GM21528 (cell line): ENCODE measurements around the gene B4GALT2.

ENCODE experiments used
- ATAC-seq: cut with Tn5 transposase; IDR thresholded peaks from one replicate; pipeline ENCODE4 v1.9.1; 2021; ENCODE audit warnings: mild to moderate bottlenecking, moderate library complexity; ENCODE audit not compliant: unreplicated experiment, low FRiP score

B4GALT2 gene

DNA sequence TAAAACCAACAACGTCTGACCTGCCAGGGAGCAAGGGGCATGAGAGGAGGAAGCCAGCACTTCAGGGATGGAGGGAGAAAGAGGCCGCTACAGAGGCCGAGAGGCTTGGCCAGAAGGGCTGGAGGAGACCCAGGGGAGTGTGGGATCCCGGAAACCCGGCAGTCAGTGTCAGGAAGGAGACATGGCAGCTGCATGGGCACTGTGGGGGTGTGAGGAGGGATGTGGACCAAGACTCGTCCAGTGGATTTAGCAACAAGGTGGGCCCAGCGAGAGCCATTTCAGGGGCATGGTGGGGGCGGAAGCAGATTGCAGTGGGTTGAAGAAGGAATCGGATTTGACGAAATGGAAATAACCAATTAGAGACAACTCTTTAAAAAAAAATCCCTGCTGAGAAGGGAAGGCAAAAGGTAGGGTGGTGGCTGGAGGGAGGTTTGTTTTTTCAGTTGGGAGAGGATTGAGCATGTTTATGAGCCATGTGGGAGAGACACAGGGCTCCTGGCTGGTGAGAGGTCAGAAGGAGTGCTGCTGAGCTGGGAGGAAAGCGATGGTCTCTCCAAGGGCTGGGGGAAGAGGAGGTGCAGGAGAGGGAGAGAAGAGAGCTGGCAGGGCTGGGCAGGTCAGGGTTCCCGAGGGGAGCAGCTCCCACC lies 4.4 kb downstream of the B4GALT2 start:
- ATAC-seq = no peak

DNA sequence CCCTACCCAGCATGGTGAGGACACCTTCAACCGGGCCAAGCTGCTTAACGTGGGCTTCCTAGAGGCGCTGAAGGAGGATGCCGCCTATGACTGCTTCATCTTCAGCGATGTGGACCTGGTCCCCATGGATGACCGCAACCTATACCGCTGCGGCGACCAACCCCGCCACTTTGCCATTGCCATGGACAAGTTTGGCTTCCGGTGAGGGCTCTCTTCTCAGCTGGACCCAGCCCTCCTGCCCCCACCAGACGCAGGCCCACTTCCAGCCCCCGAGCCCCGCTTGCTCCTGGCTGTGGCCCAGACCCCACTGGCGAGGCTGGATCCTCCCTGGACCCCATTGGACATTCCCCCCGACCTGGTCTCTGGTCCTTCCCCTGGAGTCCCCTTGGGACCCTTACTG lies 5.8 kb downstream of the B4GALT2 start:
- no peak for ATAC-seq

DNA sequence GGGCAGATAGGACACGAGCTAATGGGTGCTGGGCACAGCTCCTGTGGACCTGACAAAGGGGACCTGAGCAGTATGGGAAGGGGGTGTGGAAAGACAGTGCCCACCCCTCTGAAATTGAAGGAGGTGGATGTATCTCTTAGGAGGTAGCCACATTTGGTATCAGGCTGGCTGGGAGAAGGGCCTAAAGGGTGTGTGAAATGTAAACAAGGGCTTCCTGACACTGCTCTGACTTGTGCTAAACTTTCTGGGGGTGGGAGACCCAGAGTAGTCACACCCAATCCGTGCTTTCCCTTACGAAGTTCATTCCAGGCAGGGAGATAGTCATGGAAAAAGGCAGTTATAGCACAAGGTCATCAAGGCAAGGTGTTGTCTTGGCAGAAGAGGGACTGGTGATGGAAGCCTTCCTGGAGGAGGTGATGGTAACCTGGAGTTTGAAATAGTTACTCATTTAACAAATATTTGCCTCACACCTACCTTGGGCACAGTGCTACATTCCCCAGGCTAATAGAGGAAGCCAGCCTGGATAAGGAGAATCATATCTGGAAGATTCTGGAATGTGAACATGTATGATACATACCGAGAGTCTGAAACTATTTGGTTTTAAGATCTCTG lies 7.1 kb downstream of the B4GALT2 start:
- ATAC-seq = no peak

DNA sequence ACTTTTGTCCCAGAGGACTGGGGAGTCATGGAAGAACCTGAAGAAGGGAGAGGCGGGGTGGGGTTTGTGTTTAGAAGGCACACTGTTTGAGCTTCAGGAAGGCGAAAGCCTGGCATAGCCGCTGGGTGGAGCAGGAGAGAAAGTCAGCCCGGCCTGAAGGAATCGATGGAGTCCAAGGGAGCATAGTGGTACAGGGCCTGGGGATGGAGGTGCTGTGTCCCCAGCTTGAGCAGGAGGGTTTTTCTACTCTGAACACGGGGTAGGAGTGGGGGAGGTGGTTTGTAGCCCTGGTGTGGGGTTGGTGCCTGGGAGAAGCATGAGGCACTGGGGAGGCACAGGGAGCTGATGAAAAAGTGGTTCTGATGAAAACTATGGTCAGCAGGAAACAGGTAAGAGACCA lies 7.7 kb downstream of the B4GALT2 start:
- no peak for ATAC-seq

DNA sequence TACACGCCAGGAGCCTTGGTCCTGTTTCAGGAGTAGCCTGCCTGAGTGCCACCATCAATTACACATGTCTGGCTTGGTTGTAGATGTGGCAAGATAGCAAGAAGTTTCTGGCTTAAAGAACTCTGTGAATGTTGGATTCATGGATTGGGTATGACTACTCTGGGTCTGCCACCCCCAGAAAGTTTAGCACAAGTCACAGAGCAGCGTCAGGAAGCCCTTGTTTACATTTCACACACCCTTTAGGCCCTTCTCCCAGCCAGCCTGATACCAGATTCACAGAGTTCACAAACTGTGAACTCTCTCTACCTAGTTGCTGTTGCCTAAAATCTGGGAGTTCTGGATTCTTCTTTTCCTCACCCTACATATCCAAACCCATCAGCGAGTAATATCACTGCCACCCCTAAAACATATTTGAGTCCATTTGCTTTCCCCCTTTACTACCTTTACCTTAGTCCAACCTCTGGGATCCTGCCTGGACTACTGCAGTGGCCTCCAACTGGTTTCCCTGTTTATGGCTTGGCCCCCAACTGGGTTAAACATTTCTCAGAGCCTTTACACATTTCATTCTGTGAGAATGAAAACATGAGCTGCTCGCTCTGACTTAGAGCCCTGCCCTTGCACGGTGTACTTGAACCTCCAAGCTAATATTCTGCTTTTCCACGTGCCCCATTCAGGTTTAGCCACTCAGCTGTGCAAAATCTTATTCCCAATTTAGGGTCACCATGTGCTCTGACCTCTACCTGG lies 8.3 kb downstream of the B4GALT2 start:
- ATAC-seq = no peak

DNA sequence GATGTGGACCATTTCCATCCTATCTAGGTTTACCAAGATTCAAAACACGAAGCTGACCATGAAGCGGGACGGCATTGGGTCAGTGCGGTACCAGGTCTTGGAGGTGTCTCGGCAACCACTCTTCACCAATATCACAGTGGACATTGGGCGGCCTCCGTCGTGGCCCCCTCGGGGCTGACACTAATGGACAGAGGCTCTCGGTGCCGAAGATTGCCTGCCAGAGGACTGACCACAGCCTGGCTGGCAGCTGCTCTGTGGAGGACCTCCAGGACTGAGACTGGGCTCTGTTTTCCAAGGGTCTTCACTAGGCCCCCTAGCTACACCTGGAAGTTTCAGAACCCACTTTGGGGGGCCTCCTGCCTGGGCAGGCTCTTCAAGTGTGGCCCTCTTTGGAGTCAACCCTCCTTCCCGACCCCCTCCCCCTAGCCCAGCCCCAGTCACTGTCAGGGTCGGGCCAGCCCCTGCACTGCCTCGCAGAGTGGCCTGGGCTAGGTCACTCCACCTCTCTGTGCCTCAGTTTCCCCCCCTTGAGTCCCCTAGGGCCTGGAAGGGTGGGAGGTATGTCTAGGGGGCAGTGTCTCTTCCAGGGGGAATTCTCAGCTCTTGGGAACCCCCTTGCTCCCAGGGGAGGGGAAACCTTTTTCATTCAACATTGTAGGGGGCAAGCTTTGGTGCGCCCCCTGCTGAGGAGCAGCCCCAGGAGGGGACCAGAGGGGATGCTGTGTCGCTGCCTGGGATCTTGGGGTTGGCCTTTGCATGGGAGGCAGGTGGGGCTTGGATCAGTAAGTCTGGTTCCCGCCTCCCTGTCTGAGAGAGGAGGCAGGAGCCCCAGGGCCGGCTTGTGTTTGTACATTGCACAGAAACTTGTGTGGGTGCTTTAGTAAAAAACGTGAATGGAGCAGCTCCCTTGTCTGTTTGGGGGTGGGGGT lies 11.5 kb downstream of the B4GALT2 start:
- no peak for ATAC-seq

DNA sequence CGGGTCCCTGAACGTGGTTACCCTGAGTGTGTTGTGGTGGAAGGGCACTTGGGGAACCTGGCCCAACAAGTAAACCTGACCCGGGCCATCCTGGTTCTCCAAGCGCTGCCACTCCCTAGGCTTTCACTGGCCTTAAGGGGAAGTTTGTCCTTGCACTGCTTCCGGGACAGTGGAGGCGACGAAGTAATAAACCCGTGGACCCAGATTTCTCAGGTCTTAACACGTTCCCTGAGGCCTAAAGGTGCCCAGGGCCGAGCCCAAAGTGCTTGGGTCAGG lies 12.1 kb downstream of the B4GALT2 start:
- peak; percentile 6 for ATAC-seq

DNA sequence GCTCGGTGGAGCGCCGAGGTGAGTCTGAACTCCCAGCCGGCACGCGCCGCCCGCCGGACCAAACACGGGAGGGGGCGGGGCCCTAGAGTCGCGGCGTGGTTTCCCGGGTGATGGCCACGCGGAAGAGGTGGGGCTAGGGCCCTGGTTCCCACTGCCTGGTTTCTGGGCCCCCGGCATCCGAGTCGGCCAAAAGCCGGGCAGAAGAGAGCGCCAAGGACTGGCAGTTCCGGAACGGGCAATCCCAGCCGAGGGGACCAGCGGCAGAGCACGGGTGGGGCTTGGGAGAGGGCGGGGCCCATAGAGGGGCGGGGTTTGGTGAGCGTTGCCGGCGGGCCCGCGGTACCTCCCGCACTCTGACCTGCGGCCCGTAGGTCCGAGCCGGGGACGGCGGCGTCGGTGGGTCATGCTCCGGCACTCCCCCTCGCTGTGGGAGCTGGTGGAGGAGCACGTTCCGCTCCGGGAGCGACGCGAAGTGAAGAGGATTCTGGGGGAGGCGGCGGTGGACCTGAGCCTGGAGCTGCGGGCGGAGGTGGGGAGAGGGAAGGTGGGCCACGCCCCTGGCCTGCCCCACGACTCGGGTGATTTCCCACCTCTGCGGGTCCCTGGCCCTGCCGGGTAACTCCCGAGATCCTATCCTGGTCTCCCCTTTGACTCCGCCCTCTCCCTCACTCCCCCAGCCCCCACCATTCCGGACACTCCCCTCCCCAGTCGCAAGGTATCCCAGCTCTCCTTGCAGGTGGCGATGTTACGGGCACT lies 12.6 kb downstream of the B4GALT2 start, which contains the start of gene CCDC24:
TSS of gene CCDC24 (plus strand) at position 124 of the 756 bp plus-strand sequence. CDS start at position 404, 280 bp downstream.
- ATAC-seq = peak; percentile 73

DNA sequence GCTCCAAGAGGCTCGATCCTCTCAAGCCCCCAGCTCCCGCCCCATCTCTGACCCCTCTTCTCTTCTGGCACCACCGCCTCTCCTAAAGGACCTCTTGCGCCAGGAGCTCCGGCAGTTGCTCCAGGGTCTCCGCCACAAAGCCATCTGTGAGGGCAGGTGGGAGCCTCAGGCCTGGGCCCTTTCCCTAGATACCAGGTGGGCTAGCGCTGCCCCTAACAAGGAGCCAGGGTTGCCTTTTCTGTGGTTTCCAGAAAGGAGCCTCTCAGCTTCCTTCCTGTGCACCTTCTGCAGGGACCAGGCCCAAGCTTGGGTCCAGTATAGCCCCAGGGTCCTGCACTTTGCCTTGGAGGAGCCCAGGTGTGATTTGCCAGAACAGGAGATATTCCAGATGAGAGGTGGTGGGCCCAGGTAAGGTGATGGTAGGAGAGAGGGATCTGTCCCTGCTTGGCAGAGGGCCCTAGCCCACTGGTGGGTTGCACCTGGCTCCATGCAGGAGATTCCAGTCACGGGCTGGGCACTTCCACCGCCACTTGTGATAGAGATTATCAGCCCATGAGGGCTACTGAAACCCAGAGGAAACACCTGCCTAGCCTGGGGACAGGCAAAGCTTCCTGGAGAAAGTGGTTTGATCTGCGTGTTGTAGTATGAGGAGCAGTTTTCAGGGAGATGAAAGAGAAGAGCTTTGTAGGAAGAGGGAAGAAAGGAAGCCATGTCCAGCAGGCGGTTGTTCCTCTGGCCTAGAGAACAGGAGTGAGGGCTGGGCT lies 13.4 kb downstream of the B4GALT2 start:
- ATAC-seq = no peak

DNA sequence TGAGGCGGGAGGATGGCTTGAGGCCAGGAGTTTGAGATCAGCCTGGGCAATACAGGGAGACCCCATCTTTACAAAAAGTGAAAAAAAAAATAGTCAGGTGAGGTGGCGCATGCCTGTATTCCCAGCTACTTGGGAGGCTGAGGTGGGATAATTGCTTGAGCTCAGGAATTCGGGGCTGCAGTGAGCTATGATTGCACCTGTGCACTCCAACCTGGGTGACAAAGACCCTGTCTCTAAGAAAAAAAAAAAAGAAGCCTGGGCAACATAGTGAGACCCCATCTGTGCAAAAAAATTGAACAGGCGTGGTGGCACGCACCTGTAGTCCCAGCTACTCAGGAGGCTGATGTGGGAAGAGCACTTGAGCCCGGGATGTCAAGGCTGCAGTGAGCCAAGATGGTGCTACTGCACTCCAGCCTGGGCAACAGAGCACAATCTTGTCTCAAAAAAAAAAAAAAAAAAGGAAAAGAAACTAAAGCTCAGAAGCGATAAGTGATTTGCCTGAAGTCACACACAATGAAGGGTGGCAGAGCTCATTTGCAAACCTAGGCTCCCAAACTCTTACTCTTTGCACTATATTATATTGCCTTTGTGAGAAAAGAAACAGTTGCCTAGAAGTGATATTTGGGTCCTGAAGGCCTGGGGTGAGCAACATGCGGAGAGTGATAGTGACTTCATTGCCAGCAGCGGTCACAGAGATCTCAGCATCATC lies 14.3 kb downstream of the B4GALT2 start:
- no peak for ATAC-seq

DNA sequence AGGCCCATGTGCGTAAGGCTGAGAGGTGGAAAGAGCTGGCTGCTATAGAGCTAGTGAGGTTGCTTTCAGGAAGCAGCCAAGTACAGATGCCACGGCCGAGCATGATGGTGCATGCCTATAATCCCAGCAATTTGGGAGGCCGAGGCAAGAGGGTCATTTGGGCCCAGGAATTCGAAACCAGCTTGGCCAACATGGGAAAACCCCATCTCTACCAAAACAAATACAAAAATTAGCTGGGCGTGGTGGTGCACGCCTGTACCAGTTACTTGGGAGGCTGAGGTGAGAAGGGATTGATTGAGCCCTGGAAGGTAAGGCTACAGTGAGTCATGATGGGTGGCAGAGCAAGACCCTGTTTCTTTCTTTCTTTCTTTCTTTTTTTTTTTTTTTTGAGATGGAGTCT lies 15.1 kb downstream of the B4GALT2 start:
- no peak for ATAC-seq

DNA sequence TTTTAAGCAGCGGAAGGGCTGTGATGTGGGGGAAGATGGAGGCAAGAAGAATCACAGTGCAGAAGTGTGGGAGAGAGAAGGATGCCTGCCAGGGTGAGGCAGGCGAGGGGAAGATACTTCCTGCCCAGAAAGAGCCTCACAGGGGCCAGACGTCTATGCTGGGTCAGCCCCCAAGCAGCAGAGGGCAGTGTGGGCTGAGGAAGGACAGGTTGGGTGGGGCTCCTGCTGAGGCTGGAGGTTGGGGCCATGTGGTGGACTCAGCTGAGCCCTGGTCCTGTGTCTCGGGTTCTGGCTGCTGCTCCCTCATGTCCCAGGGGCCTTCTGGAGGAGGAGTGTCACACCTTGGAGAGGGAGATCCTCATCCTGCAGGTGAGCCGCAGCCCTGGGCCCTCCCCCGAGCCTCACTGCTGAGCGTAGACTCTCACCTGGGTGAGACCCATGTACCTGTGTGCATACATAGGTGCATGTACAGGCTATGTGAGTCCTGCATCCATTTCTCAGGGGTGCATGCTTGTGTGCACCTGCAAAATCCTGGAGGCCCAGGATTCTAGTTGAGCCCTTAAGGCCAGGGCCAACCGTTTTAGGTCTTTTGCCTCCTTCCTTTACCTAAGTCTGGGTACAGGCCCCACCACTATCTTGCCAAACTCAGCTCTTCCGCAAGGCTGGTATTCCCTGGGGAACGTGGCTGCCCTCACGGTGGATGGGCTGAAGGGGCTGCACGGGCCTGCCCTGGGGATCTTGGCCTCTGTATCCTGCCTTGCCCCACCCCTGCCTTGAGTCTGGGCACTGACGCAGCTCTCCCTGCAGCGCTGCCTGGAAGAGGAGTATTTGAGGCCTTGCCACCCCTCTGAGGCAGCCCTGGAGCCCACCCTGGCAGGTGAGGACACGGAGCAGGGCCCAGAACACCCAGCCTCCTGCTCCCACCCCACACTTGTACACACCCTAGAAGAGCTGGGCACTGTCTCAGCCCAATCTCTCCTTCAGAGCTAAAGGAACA lies 16.1 kb downstream of the B4GALT2 start:
- no peak for ATAC-seq

DNA sequence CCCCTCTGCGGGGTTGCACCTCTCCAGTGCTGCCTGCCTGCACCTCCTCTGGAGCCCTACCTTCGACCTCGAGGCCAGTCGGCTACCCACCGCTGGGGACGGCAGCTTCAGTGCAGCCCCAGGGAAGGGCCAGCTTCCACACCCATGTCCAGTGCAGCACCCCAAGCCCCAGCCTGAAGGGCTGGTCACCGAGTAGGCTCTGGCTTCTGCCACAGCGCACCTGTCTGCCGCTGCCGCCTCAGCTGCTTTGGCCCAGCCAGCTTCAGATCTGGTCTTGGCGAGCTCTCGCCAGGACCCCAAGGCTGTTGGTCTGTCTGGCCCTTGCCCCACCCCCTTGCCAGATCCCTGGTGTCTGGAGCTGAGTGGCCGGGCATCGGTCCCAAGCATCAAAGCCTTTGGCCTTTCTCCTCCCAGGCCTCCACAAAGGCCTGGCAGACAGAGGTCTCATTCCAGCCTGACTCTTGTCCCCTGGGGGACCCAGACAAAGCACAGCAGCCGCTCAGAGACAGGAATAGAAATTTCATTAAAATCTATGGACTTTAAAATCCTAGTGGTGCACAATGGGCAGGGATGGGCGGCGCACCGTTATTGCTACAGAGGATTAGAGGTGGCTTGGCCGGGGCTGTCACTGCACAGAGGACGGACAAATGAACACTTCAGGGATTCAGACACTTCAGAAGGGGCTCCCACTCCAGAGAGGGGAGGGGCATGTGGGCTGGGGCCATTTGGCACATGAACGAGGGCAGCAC lies 17.1 kb downstream of the B4GALT2 start:
- no peak for ATAC-seq

DNA sequence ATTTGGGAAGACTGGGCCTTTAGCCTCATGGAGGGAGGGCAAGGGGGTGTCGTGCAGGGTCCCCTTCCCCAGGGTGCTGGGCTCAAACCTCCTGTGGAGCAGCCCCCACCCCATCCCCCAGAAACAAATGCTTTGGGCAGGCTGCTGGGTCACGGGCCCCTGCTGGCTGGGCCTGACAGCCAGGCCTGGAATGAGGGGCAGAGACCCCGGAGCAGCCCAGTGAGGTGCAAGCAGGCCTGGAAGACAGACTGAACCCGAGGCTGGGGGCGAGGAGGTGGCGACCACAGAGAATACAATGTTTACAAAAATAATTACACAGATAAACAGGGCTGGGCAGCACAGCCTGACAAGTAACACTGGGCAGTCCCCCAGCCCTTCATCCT lies 17.7 kb downstream of the B4GALT2 start:
- ATAC-seq = no peak

DNA sequence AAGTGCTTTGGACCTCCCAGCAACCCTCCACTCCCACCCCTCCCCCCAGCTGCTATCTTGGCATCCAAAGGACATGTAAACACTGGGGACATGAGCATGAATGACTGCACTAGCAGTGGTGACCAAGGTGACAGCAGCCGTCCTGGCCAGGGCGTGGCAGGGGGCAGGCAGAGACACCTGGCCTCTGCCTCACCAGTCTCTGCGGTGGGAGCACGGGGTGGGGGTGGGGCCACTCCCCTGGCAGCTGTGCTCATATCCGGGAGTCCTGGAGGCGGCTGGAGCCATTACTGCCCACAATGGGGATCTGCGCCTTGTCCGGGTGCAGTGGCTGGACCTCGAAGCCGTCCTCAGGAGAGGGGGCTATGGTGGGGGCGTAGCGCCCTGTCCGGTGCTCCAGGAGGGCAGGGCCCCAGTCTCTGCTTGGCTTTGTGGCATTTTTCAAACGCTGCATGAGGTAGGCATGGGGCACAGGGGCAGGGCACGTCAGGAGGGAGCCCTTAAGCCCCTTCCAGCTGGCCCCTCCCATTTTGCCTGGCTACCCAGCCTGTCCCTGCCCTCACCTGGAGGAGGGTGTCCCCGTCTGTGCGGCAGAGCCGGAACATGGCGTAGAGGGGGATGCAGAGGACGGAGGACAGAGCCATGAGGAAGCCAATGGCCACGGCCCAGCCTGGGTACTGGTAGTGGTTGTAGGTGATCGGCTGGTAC lies 18.4 kb downstream of the B4GALT2 start:
- ATAC-seq = no peak

DNA sequence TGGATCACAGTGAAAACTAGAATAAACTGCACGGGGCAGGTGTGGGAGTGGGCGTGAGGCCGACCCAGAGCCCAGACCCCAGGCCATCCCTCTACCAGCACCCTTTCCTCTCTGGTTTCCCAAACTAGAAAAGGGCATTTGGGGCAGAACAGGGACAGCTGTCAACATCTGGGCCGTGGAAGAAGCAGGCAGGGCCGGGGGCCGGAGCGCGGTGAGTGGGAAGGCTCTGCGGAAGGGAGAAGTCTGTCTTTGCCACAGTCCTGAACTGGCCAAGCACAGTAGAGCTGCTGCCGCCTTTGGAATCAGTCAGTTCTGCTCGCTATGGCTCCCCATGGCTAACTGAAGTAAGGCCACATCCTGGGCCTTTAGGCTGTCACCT lies 19.0 kb downstream of the B4GALT2 start:
- no peak for ATAC-seq
